ENCODE data around the gene MBNL3.
"Not testable (repeated sequence)": the region's sequence is repeated elsewhere in the genome, so short reads cannot be mapped to it uniquely, and the experiment has no call there.

The MBNL3 gene

GRCh38 chrX:132472397-132472796 is 16.4 kb downstream of the MBNL3 start:
- Histone ChIP-seq H3K36me3 (ENCODE audit: control insufficient read depth, low read depth, low read length) (no peaks in the 10 kb centered on the region), H3K4me1 (ENCODE audit: control insufficient read depth, low read depth, low read length) (peaks cover 3% of the 10 kb centered on the region), H3K9ac (ENCODE audit: low read length) (no peak overlapping the region), H3K27me3 (ENCODE audit: control insufficient read depth, insufficient read depth, low read length) (no peaks in the 10 kb centered on the region), H3K9me3 (ENCODE audit: control insufficient read depth, low read depth, low read length) (peaks cover 3% of the 10 kb centered on the region), H3K4me3 (ENCODE audit: low read length) (no peak overlapping the region), H3K27ac (ENCODE audit: low read length) (no peak overlapping the region)

- no peak overlapping the region for H3K27ac ChIP-seq (ENCODE audit: low read length)
- H3K4me3 ChIP-seq (ENCODE audit: low read length) = no peak overlapping the region
- H3K27me3 ChIP-seq (ENCODE audit: control insufficient read depth, insufficient read depth, low read length) = no peaks in the 10 kb centered on the region
- H3K36me3 ChIP-seq (ENCODE audit: control insufficient read depth, low read depth, low read length) = no peaks in the 10 kb centered on the region
- H3K9me3 ChIP-seq (ENCODE audit: control insufficient read depth, low read depth, low read length) = peaks cover 13% of the 10 kb centered on the region
- H3K4me1 ChIP-seq (ENCODE audit: control insufficient read depth, low read depth, low read length) = no peaks in the 10 kb centered on the region
- no peak overlapping the region for H3K9ac ChIP-seq (ENCODE audit: low read length)
Observed at GRCh38 chrX:132470831-132471230, 18.0 kb downstream of the MBNL3 start.

GRCh38 chrX:132470179-132470578 is 18.7 kb downstream of the MBNL3 start:
- Histone ChIP-seq H3K27ac (ENCODE audit: low read length) (no peak overlapping the region), H3K4me3 (ENCODE audit: low read length) (no peak overlapping the region), H3K9ac (ENCODE audit: low read length) (no peak overlapping the region), H3K36me3 (ENCODE audit: control insufficient read depth, low read depth, low read length) (no peaks in the 10 kb centered on the region), H3K9me3 (ENCODE audit: control insufficient read depth, low read depth, low read length) (peaks cover 13% of the 10 kb centered on the region), H3K27me3 (ENCODE audit: control insufficient read depth, insufficient read depth, low read length) (no peaks in the 10 kb centered on the region), H3K4me1 (ENCODE audit: control insufficient read depth, low read depth, low read length) (no peaks in the 10 kb centered on the region)

GRCh38 chrX:132468454-132468853 is 20.4 kb downstream of the MBNL3 start:
- H3K4me1 ChIP-seq (ENCODE audit: control insufficient read depth, low read depth, low read length) = no peaks in the 10 kb centered on the region
- peaks cover 19% of the 10 kb centered on the region for H3K9me3 ChIP-seq (ENCODE audit: control insufficient read depth, low read depth, low read length)
- H3K36me3 ChIP-seq (ENCODE audit: control insufficient read depth, low read depth, low read length) = no peaks in the 10 kb centered on the region
- H3K27ac ChIP-seq (ENCODE audit: low read length) = no peak overlapping the region
- no peaks in the 10 kb centered on the region for H3K27me3 ChIP-seq (ENCODE audit: control insufficient read depth, insufficient read depth, low read length)
- H3K9ac ChIP-seq (ENCODE audit: low read length) = no peak overlapping the region
- H3K4me3 ChIP-seq (ENCODE audit: low read length) = no peak overlapping the region

- no peaks in the 10 kb centered on the region for H3K36me3 ChIP-seq (ENCODE audit: control insufficient read depth, low read depth, low read length)
- H3K27ac ChIP-seq (ENCODE audit: low read length) = no peak overlapping the region
- H3K4me1 ChIP-seq (ENCODE audit: control insufficient read depth, low read depth, low read length) = no peaks in the 10 kb centered on the region
- no peak overlapping the region for H3K4me3 ChIP-seq (ENCODE audit: low read length)
- H3K9ac ChIP-seq (ENCODE audit: low read length) = no peak overlapping the region
- no peaks in the 10 kb centered on the region for H3K27me3 ChIP-seq (ENCODE audit: control insufficient read depth, insufficient read depth, low read length)
- peaks cover 19% of the 10 kb centered on the region for H3K9me3 ChIP-seq (ENCODE audit: control insufficient read depth, low read depth, low read length)
Observed at GRCh38 chrX:132467989-132468388, 20.8 kb downstream of the MBNL3 start.

- no peaks in the 10 kb centered on the region for H3K4me1 ChIP-seq (ENCODE audit: control insufficient read depth, low read depth, low read length)
- peaks cover 19% of the 10 kb centered on the region for H3K9me3 ChIP-seq (ENCODE audit: control insufficient read depth, low read depth, low read length)
- no peak overlapping the region for H3K9ac ChIP-seq (ENCODE audit: low read length)
- H3K36me3 ChIP-seq (ENCODE audit: control insufficient read depth, low read depth, low read length) = no peaks in the 10 kb centered on the region
- H3K4me3 ChIP-seq (ENCODE audit: low read length) = no peak overlapping the region
- no peak overlapping the region for H3K27ac ChIP-seq (ENCODE audit: low read length)
- H3K27me3 ChIP-seq (ENCODE audit: control insufficient read depth, insufficient read depth, low read length) = no peaks in the 10 kb centered on the region
Observed at GRCh38 chrX:132467026-132467425, 21.8 kb downstream of the MBNL3 start.

- H3K36me3 ChIP-seq (ENCODE audit: control insufficient read depth, low read depth, low read length) = no peaks in the 10 kb centered on the region
- no peak overlapping the region for H3K27ac ChIP-seq (ENCODE audit: low read length)
- no peak overlapping the region for H3K4me3 ChIP-seq (ENCODE audit: low read length)
- H3K9me3 ChIP-seq (ENCODE audit: control insufficient read depth, low read depth, low read length) = peaks cover 19% of the 10 kb centered on the region
- H3K4me1 ChIP-seq (ENCODE audit: control insufficient read depth, low read depth, low read length) = no peaks in the 10 kb centered on the region
- no peak overlapping the region for H3K9ac ChIP-seq (ENCODE audit: low read length)
- H3K27me3 ChIP-seq (ENCODE audit: control insufficient read depth, insufficient read depth, low read length) = no peaks in the 10 kb centered on the region
Observed at GRCh38 chrX:132463411-132463810, 25.4 kb downstream of the MBNL3 start.

- Histone ChIP-seq H3K27me3 (ENCODE audit: control insufficient read depth, insufficient read depth, low read length) (no peaks in the 10 kb centered on the region), H3K9me3 (ENCODE audit: control insufficient read depth, low read depth, low read length) (peaks cover 13% of the 10 kb centered on the region)
Observed at GRCh38 chrX:132461886-132462285, 27.0 kb downstream of the MBNL3 start.

GRCh38 chrX:132452911-132453550 is 35.8 kb downstream of the MBNL3 start:
- no peak overlapping the region for H3K4me3 ChIP-seq (ENCODE audit: low read length)
- no peaks in the 10 kb centered on the region for H3K4me1 ChIP-seq (ENCODE audit: control insufficient read depth, low read depth, low read length)
- no peaks in the 10 kb centered on the region for H3K36me3 ChIP-seq (ENCODE audit: control insufficient read depth, low read depth, low read length)
- peaks cover 16% of the 10 kb centered on the region for H3K9me3 ChIP-seq (ENCODE audit: control insufficient read depth, low read depth, low read length)
- H3K27ac ChIP-seq (ENCODE audit: low read length) = no peak overlapping the region
- no peaks in the 10 kb centered on the region for H3K27me3 ChIP-seq (ENCODE audit: control insufficient read depth, insufficient read depth, low read length)
- no peak overlapping the region for H3K9ac ChIP-seq (ENCODE audit: low read length)

More at GRCh38 chrX:132461886-132462285, 27.0 kb downstream of the MBNL3 start:
- H3K4me1 ChIP-seq (ENCODE audit: control insufficient read depth, low read depth, low read length) = no peaks in the 10 kb centered on the region
- H3K27ac ChIP-seq (ENCODE audit: low read length) = no peak overlapping the region
- H3K36me3 ChIP-seq (ENCODE audit: control insufficient read depth, low read depth, low read length) = no peaks in the 10 kb centered on the region
- no peak overlapping the region for H3K9ac ChIP-seq (ENCODE audit: low read length)
- no peak overlapping the region for H3K4me3 ChIP-seq (ENCODE audit: low read length)

GRCh38 chrX:132445909-132446308 is 42.9 kb downstream of the MBNL3 start:
- H3K4me3 ChIP-seq (ENCODE audit: low read length); H3K9ac ChIP-seq (ENCODE audit: low read length); H3K27me3 ChIP-seq (ENCODE audit: control insufficient read depth, insufficient read depth, low read length); H3K36me3 ChIP-seq (ENCODE audit: control insufficient read depth, low read depth, low read length); H3K27ac ChIP-seq (ENCODE audit: low read length); H3K4me1 ChIP-seq (ENCODE audit: control insufficient read depth, low read depth, low read length); H3K9me3 ChIP-seq (ENCODE audit: control insufficient read depth, low read depth, low read length): not testable (repeated sequence)

- Histone ChIP-seq H3K4me1 (ENCODE audit: control insufficient read depth, low read depth, low read length) (no peaks in the 10 kb centered on the region), H3K9ac (ENCODE audit: low read length) (no peak overlapping the region), H3K9me3 (ENCODE audit: control insufficient read depth, low read depth, low read length) (peaks cover 7% of the 10 kb centered on the region), H3K27me3 (ENCODE audit: control insufficient read depth, insufficient read depth, low read length) (no peaks in the 10 kb centered on the region), H3K36me3 (ENCODE audit: control insufficient read depth, low read depth, low read length) (no peaks in the 10 kb centered on the region), H3K4me3 (ENCODE audit: low read length) (no peak overlapping the region), H3K27ac (ENCODE audit: low read length) (no peak overlapping the region)
Observed at GRCh38 chrX:132444936-132445335, 43.9 kb downstream of the MBNL3 start.
